ENCODE results near the gene PPP2R1A.
"Not testable (repeated sequence)": the region's sequence is repeated elsewhere in the genome, so short reads cannot be mapped to it uniquely, and the experiment has no call there.

Gene PPP2R1A

GRCh38 chr19:52237771-52238400 lies 48.0 kb downstream of the PPP2R1A start:
- Histone ChIP-seq H3K9me3 (ENCODE audit: control insufficient read depth, insufficient read depth, low read length) (no peaks in the 10 kb centered on the region), H3K36me3 (ENCODE audit: insufficient read depth, low read length) (no peaks in the 10 kb centered on the region), H3K9ac (ENCODE audit: low read depth, low read length) (no peak overlapping the region), H3K4me1 (ENCODE audit: insufficient read depth, low read length) (no peaks in the 10 kb centered on the region)

GRCh38 chr19:52244021-52244420 lies 54.2 kb downstream of the PPP2R1A start:
- H3K36me3 ChIP-seq (ENCODE audit: insufficient read depth, low read length), result no peaks in the 10 kb centered on the region
- H3K4me1 ChIP-seq (ENCODE audit: insufficient read depth, low read length), result no peaks in the 10 kb centered on the region
- no peaks in the 10 kb centered on the region for H3K9me3 ChIP-seq (ENCODE audit: control insufficient read depth, insufficient read depth, low read length)
- no peak overlapping the region for H3K9ac ChIP-seq (ENCODE audit: low read depth, low read length)

- no peak overlapping the region for H3K9ac ChIP-seq (ENCODE audit: low read depth, low read length)
- no peaks in the 10 kb centered on the region for H3K36me3 ChIP-seq (ENCODE audit: insufficient read depth, low read length)
- H3K4me1 ChIP-seq (ENCODE audit: insufficient read depth, low read length), result no peaks in the 10 kb centered on the region
- no peaks in the 10 kb centered on the region for H3K9me3 ChIP-seq (ENCODE audit: control insufficient read depth, insufficient read depth, low read length)
Measured at GRCh38 chr19:52248241-52248640, 58.4 kb downstream of the PPP2R1A start.

- H3K4me1 ChIP-seq (ENCODE audit: insufficient read depth, low read length), result no peaks in the 10 kb centered on the region
- no peak overlapping the region for H3K9ac ChIP-seq (ENCODE audit: low read depth, low read length)
- H3K36me3 ChIP-seq (ENCODE audit: insufficient read depth, low read length), result no peaks in the 10 kb centered on the region
- H3K9me3 ChIP-seq (ENCODE audit: control insufficient read depth, insufficient read depth, low read length), result no peaks in the 10 kb centered on the region; the same call in 1 of the 2 replicates
Measured at GRCh38 chr19:52258426-52258825, 68.6 kb downstream of the PPP2R1A start.

- H3K36me3 ChIP-seq (ENCODE audit: insufficient read depth, low read length); H3K9ac ChIP-seq (ENCODE audit: low read depth, low read length); H3K4me1 ChIP-seq (ENCODE audit: insufficient read depth, low read length); H3K9me3 ChIP-seq (ENCODE audit: control insufficient read depth, insufficient read depth, low read length): not testable (repeated sequence)
Measured at GRCh38 chr19:52265556-52265955, 75.7 kb downstream of the PPP2R1A start.

GRCh38 chr19:52269338-52270261 lies 79.7 kb downstream of the PPP2R1A start, which contains the start of gene ZNF766:
TSS of gene ZNF766 (plus strand) at chr19:52269587. CDS start at chr19:52269614, 27 bp downstream.
- H3K36me3 ChIP-seq (ENCODE audit: insufficient read depth, low read length), result peaks cover 11% of the 10 kb centered on the region
- no peaks in the 10 kb centered on the region; the same call in 1 of the 2 replicates for H3K4me1 ChIP-seq (ENCODE audit: insufficient read depth, low read length)
- peaks cover 3% of the 10 kb centered on the region; the same call in 1 of the 2 replicates for H3K9me3 ChIP-seq (ENCODE audit: control insufficient read depth, insufficient read depth, low read length)
- peak within 1 kb of the TSS; percentile 99 for H3K9ac ChIP-seq (ENCODE audit: low read depth, low read length)

GRCh38 chr19:52270266-52270885 lies 80.5 kb downstream of the PPP2R1A start:
- Histone ChIP-seq H3K9me3 (ENCODE audit: control insufficient read depth, insufficient read depth, low read length) (peaks cover 3% of the 10 kb centered on the region; the same call in 1 of the 2 replicates), H3K4me1 (ENCODE audit: insufficient read depth, low read length) (no peaks in the 10 kb centered on the region; the same call in 1 of the 2 replicates)

GRCh38 chr19:52273301-52273700 lies 83.4 kb downstream of the PPP2R1A start:
- Histone ChIP-seq H3K9ac (ENCODE audit: low read depth, low read length) (no peak overlapping the region), H3K36me3 (ENCODE audit: insufficient read depth, low read length) (peaks cover 15% of the 10 kb centered on the region), H3K4me1 (ENCODE audit: insufficient read depth, low read length) (no peaks in the 10 kb centered on the region; the same call in 1 of the 2 replicates), H3K9me3 (ENCODE audit: control insufficient read depth, insufficient read depth, low read length) (no peaks in the 10 kb centered on the region; the same call in 1 of the 2 replicates)

More at GRCh38 chr19:52270266-52270885, 80.5 kb downstream of the PPP2R1A start:
- peaks cover 15% of the 10 kb centered on the region for H3K36me3 ChIP-seq (ENCODE audit: insufficient read depth, low read length)
- H3K9ac ChIP-seq (ENCODE audit: low read depth, low read length), result peak overlapping the region; percentile 99

GRCh38 chr19:52274191-52274590 lies 84.3 kb downstream of the PPP2R1A start:
- Histone ChIP-seq H3K36me3 (ENCODE audit: insufficient read depth, low read length) (peaks cover 15% of the 10 kb centered on the region), H3K4me1 (ENCODE audit: insufficient read depth, low read length) (no peaks in the 10 kb centered on the region), H3K9me3 (ENCODE audit: control insufficient read depth, insufficient read depth, low read length) (no peaks in the 10 kb centered on the region; the same call in 1 of the 2 replicates), H3K9ac (ENCODE audit: low read depth, low read length) (no peak overlapping the region)

GRCh38 chr19:52275988-52276387 lies 86.1 kb downstream of the PPP2R1A start:
- H3K9me3 ChIP-seq (ENCODE audit: control insufficient read depth, insufficient read depth, low read length), result no peaks in the 10 kb centered on the region; the same call in 1 of the 2 replicates
- H3K9ac ChIP-seq (ENCODE audit: low read depth, low read length), result no peak overlapping the region
- peaks cover 15% of the 10 kb centered on the region for H3K36me3 ChIP-seq (ENCODE audit: insufficient read depth, low read length)
- H3K4me1 ChIP-seq (ENCODE audit: insufficient read depth, low read length), result no peaks in the 10 kb centered on the region

GRCh38 chr19:52277471-52277870 lies 87.6 kb downstream of the PPP2R1A start:
- Histone ChIP-seq H3K36me3 (ENCODE audit: insufficient read depth, low read length) (peaks cover 15% of the 10 kb centered on the region), H3K9me3 (ENCODE audit: control insufficient read depth, insufficient read depth, low read length) (no peaks in the 10 kb centered on the region), H3K9ac (ENCODE audit: low read depth, low read length) (no peak overlapping the region), H3K4me1 (ENCODE audit: insufficient read depth, low read length) (no peaks in the 10 kb centered on the region)

All from ES-I3 (cell line).